OCI-LY7 (cell line): ENCODE data around the gene ADAMTS16.

Source experiments
- CTCF ChIP-seq: fragments of 200-600 bp; sonication (generic); conservative IDR thresholded peaks from 2 replicates; pipeline ENCODE4 v1.5.1; 2014; ENCODE audit warnings: mild to moderate bottlenecking, antibody characterized with exemption, low read length, moderate library complexity, mixed read lengths
- EZH2phosphoT487 ChIP-seq: fragments of 200-600 bp; sonication (generic); IDR thresholded peaks from 2 replicates; pipeline ENCODE4 v1.6.1; 2018; ENCODE audit warnings: low read depth, borderline replicate concordance, mild to moderate bottlenecking, mixed run types, antibody characterized with exemption, low read length, moderate library complexity, mixed read lengths

- TF ChIP-seq CTCF: no peak
- TF ChIP-seq EZH2phosphoT487: no peak
Observed at GRCh38 chr5:5159282-5160103, 19.4 kb downstream of the ADAMTS16 start.
